ENCODE measurements around the gene TRPM2.

Gene TRPM2

DNA sequence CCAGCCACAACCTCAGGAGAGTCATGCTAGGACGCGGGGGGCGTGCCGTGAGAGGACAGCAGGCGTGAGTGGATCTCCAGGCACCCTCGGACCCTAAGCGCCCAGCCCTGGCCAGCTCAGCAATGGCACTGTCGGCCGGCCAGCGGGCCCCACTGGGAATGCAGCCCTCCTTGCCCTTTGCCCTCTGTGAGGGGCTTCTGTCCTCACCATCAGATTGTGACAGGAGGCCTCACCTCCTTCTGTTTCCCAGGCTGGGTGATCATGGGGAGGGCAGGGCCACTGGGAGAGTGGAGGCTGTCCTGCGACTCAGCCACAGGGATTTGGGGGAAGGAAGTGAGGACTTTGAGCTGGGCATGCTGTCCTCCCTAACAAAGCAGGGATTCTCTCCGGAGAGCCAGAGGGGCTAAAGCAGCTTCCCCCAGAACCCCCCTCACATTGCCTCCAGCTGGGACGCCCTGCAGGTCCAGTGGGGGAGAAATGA is 95.3 kb downstream of the TRPM2 start:
- Histone ChIP-seq H2BK5ac (ENCODE audit: low read depth, low read length, poor library complexity) (no peak overlapping the region), H3K27me3 (ENCODE audit: insufficient read depth, low read length) (no peaks in the 10 kb centered on the region), H3K4ac (ENCODE audit: low read depth, low read length) (no peak overlapping the region), H3K4me2 (ENCODE audit: low read length) (no peak overlapping the region), H2AK5ac (ENCODE audit: low read length) (no peak overlapping the region), H3K36me3 (ENCODE audit: control insufficient read depth in 1 of 2, insufficient read depth in 2 of 2, low read length in 2 of 2) (no peaks in the 10 kb centered on the region), H3K18ac (ENCODE audit: low read length) (no peak overlapping the region), H2BK12ac (ENCODE audit: low read length) (no peak overlapping the region), H3K4me3 (ENCODE audit: low read depth, low read length) (no peak overlapping the region), H3K23ac (ENCODE audit: low read length) (no peak overlapping the region), H4K91ac (ENCODE audit: low read depth, low read length) (no peak overlapping the region), H2AFZ (ENCODE audit: insufficient read depth, low read length, poor library complexity) (no peak overlapping the region), H4K8ac (ENCODE audit: low read depth, low read length) (no peak overlapping the region), H3K14ac (ENCODE audit: low read length) (no peak overlapping the region), H3K79me2 (ENCODE audit: control insufficient read depth, insufficient read depth, low read length, poor library complexity) (no peaks in the 10 kb centered on the region), H3K4me1 (ENCODE audit: control insufficient read depth in 1 of 2, insufficient read depth in 2 of 2, low read length in 2 of 2) (no peaks in the 10 kb centered on the region), H2BK120ac (ENCODE audit: insufficient read depth, low read length, poor library complexity) (no peak overlapping the region), H3K9me3 (ENCODE audit: insufficient read depth, low read depth, low read length) (peaks cover 6% of the 10 kb centered on the region), H3K9ac (ENCODE audit: low read length) (no peak overlapping the region), H3K79me1 (ENCODE audit: low read length) (no peaks in the 10 kb centered on the region), H3K27ac (ENCODE audit: low read depth, low read length) (no peak overlapping the region), H4K12ac (ENCODE audit: low read depth, low read length) (no peak overlapping the region)
- DNase-seq, result no peak
- WGBS (ENCODE audit: extremely low coverage, insufficient coverage, insufficient read length), result no CpG with 5 or more reads among the region's 13 CpGs

DNA sequence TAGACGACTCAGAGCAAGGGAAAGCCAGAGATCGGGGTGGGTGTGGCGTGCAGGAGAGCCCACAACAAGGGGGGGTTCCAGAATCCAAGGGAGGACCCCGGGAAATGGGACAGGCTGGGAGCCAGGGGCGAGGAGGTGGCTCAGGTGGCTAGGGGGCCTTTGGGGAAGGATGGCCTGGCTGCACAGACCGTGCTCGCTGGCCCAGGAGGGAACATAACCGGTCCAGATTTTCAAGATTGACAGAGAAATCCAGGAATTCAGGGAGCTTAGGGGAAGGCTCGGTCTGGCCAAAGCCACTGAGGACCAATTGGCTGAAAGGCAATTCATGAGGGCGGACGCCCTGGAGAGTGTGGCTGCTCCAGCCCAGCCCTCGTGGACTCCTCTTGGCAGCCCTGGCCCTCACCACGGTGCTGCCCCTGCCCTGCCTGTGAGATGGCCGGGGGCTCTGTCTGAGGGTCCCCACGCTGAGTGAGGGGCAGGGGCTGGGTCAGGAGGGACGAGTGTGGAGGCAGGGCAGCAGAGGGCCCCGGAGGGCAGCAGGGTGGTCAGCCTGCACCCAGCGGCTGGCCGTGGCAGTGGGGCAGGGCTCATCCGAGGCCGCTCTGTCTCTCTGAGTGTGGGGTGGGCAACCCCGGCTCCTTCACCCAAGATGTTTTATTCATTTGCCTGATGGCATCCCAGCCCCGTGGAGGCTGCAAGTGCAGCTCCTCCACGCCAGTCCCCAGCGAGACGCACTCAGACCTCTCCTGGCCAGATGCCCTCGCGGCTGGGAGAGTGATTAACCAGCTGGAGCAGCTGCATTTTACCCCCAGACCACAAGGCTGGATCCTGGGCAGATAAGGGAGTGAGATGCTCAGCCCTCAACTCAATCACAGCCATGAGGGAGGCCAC is 96.3 kb downstream of the TRPM2 start:
- no peaks in the 10 kb centered on the region for H3K79me2 ChIP-seq (ENCODE audit: control insufficient read depth, insufficient read depth, low read length, poor library complexity)
- H3K9me3 ChIP-seq (ENCODE audit: insufficient read depth, low read depth, low read length), result peaks cover 4% of the 10 kb centered on the region
- H3K4ac ChIP-seq (ENCODE audit: low read depth, low read length), result no peak overlapping the region
- no peaks in the 10 kb centered on the region for H3K4me1 ChIP-seq (ENCODE audit: control insufficient read depth in 1 of 2, insufficient read depth in 2 of 2, low read length in 2 of 2)
- H3K27me3 ChIP-seq (ENCODE audit: insufficient read depth, low read length), result no peaks in the 10 kb centered on the region
- no peak overlapping the region for H3K14ac ChIP-seq (ENCODE audit: low read length)
- no peak overlapping the region for H3K18ac ChIP-seq (ENCODE audit: low read length)
- DNase-seq, result no peak
- no peak overlapping the region for H4K12ac ChIP-seq (ENCODE audit: low read depth, low read length)
- no peak overlapping the region for H4K8ac ChIP-seq (ENCODE audit: low read depth, low read length)
- H2AFZ ChIP-seq (ENCODE audit: insufficient read depth, low read length, poor library complexity), result no peak overlapping the region
- H2AK5ac ChIP-seq (ENCODE audit: low read length), result no peak overlapping the region
- no peak overlapping the region for H3K4me2 ChIP-seq (ENCODE audit: low read length)
- H3K23ac ChIP-seq (ENCODE audit: low read length), result no peak overlapping the region
- no peak overlapping the region for H3K27ac ChIP-seq (ENCODE audit: low read depth, low read length)
- H2BK12ac ChIP-seq (ENCODE audit: low read length), result no peak overlapping the region
- H3K36me3 ChIP-seq (ENCODE audit: control insufficient read depth in 1 of 2, insufficient read depth in 2 of 2, low read length in 2 of 2), result no peaks in the 10 kb centered on the region
- no peak overlapping the region for H2BK5ac ChIP-seq (ENCODE audit: low read depth, low read length, poor library complexity)
- no peak overlapping the region for H3K9ac ChIP-seq (ENCODE audit: low read length)
- no CpG with 5 or more reads among the region's 28 CpGs for WGBS (ENCODE audit: extremely low coverage, insufficient coverage, insufficient read length)
- no peaks in the 10 kb centered on the region for H3K79me1 ChIP-seq (ENCODE audit: low read length)
- H2BK120ac ChIP-seq (ENCODE audit: insufficient read depth, low read length, poor library complexity), result no peak overlapping the region
- H4K91ac ChIP-seq (ENCODE audit: low read depth, low read length), result no peak overlapping the region
- no peak overlapping the region for H3K4me3 ChIP-seq (ENCODE audit: low read depth, low read length)

DNA sequence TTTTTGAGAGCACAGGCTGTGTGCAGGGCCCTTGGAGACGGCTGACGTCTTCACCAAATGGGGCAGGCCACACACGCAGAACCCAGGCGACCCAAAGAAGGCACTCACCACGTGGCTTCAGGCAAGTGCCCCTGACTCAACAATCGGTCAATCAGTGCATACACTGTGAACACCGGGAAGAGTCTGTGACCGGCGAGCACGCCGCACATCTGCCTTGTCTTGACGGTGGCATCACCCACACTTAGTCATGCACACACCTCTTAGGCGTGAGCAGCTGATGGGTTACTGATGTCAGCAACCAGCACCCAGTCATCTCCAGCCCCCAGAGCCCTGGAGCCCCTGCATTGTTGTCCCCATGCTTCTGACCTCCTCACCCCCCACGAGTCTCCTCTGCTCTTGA is 97.0 kb downstream of the TRPM2 start:
- no peak for DNase-seq
- no peaks in the 10 kb centered on the region for H3K79me1 ChIP-seq (ENCODE audit: low read length)
- H3K9ac ChIP-seq (ENCODE audit: low read length), result no peak overlapping the region
- H4K12ac ChIP-seq (ENCODE audit: low read depth, low read length), result no peak overlapping the region
- H2BK12ac ChIP-seq (ENCODE audit: low read length), result no peak overlapping the region
- H4K91ac ChIP-seq (ENCODE audit: low read depth, low read length), result no peak overlapping the region
- no peak overlapping the region for H4K8ac ChIP-seq (ENCODE audit: low read depth, low read length)
- no peak overlapping the region for H2AK5ac ChIP-seq (ENCODE audit: low read length)
- no peak overlapping the region for H3K27ac ChIP-seq (ENCODE audit: low read depth, low read length)
- no peak overlapping the region for H3K23ac ChIP-seq (ENCODE audit: low read length)
- H2BK120ac ChIP-seq (ENCODE audit: insufficient read depth, low read length, poor library complexity), result no peak overlapping the region
- H3K18ac ChIP-seq (ENCODE audit: low read length), result no peak overlapping the region
- H3K36me3 ChIP-seq (ENCODE audit: control insufficient read depth in 1 of 2, insufficient read depth in 2 of 2, low read length in 2 of 2), result no peaks in the 10 kb centered on the region
- H3K4me1 ChIP-seq (ENCODE audit: control insufficient read depth in 1 of 2, insufficient read depth in 2 of 2, low read length in 2 of 2), result no peaks in the 10 kb centered on the region
- H2BK5ac ChIP-seq (ENCODE audit: low read depth, low read length, poor library complexity), result no peak overlapping the region
- no CpG with 5 or more reads among the region's 14 CpGs for WGBS (ENCODE audit: extremely low coverage, insufficient coverage, insufficient read length)
- no peak overlapping the region for H3K14ac ChIP-seq (ENCODE audit: low read length)
- no peak overlapping the region for H3K4me2 ChIP-seq (ENCODE audit: low read length)
- no peaks in the 10 kb centered on the region for H3K27me3 ChIP-seq (ENCODE audit: insufficient read depth, low read length)
- H3K79me2 ChIP-seq (ENCODE audit: control insufficient read depth, insufficient read depth, low read length, poor library complexity), result no peaks in the 10 kb centered on the region
- no peak overlapping the region for H2AFZ ChIP-seq (ENCODE audit: insufficient read depth, low read length, poor library complexity)
- peaks cover 4% of the 10 kb centered on the region for H3K9me3 ChIP-seq (ENCODE audit: insufficient read depth, low read depth, low read length)
- no peak overlapping the region for H3K4ac ChIP-seq (ENCODE audit: low read depth, low read length)
- H3K4me3 ChIP-seq (ENCODE audit: low read depth, low read length), result no peak overlapping the region

DNA sequence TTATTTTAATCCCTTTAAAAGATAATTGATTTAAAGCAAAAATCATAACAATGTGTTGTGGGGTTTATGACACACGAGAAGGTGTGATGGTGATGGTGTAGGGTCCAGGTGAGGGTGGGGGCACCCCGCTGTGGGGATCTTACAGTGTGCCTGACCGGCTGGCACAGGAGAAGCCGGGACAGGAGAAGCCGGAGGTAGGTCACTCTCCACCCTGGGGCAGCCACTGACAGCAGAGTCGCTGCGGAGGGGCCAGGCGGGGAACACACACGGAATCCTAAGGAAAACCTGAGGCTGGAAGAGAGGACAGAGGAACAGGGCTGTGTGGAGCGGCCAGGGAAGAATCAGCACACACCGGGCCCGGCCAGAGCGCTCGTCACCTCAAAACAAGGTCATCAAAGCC is 97.6 kb downstream of the TRPM2 start:
- no peaks in the 10 kb centered on the region for H3K79me1 ChIP-seq (ENCODE audit: low read length)
- H2BK12ac ChIP-seq (ENCODE audit: low read length), result no peak overlapping the region
- no peaks in the 10 kb centered on the region for H3K36me3 ChIP-seq (ENCODE audit: control insufficient read depth in 1 of 2, insufficient read depth in 2 of 2, low read length in 2 of 2)
- H4K8ac ChIP-seq (ENCODE audit: low read depth, low read length), result no peak overlapping the region
- H4K91ac ChIP-seq (ENCODE audit: low read depth, low read length), result no peak overlapping the region
- peaks cover 4% of the 10 kb centered on the region for H3K9me3 ChIP-seq (ENCODE audit: insufficient read depth, low read depth, low read length)
- H3K4ac ChIP-seq (ENCODE audit: low read depth, low read length), result no peak overlapping the region
- no peak overlapping the region for H2AK5ac ChIP-seq (ENCODE audit: low read length)
- no peak overlapping the region for H2AFZ ChIP-seq (ENCODE audit: insufficient read depth, low read length, poor library complexity)
- WGBS (ENCODE audit: extremely low coverage, insufficient coverage, insufficient read length), result no CpG with 5 or more reads among the region's 14 CpGs
- no peak overlapping the region for H3K9ac ChIP-seq (ENCODE audit: low read length)
- H3K14ac ChIP-seq (ENCODE audit: low read length), result no peak overlapping the region
- H4K12ac ChIP-seq (ENCODE audit: low read depth, low read length), result no peak overlapping the region
- H2BK5ac ChIP-seq (ENCODE audit: low read depth, low read length, poor library complexity), result no peak overlapping the region
- H3K18ac ChIP-seq (ENCODE audit: low read length), result no peak overlapping the region
- no peak overlapping the region for H3K27ac ChIP-seq (ENCODE audit: low read depth, low read length)
- H3K4me2 ChIP-seq (ENCODE audit: low read length), result no peak overlapping the region
- H3K27me3 ChIP-seq (ENCODE audit: insufficient read depth, low read length), result no peaks in the 10 kb centered on the region
- peaks cover 2 to 3% of the 10 kb centered on the region in 2 experiments for H3K4me1 ChIP-seq (ENCODE audit: control insufficient read depth in 1 of 2, insufficient read depth in 2 of 2, low read length in 2 of 2)
- DNase-seq, result no peak
- no peak overlapping the region for H3K23ac ChIP-seq (ENCODE audit: low read length)
- no peak overlapping the region for H2BK120ac ChIP-seq (ENCODE audit: insufficient read depth, low read length, poor library complexity)
- no peaks in the 10 kb centered on the region for H3K79me2 ChIP-seq (ENCODE audit: control insufficient read depth, insufficient read depth, low read length, poor library complexity)
- H3K4me3 ChIP-seq (ENCODE audit: low read depth, low read length), result no peak overlapping the region
